Sigmoid colon (tissue), 7 donors: ENCODE data around the gene RTL10. TPM values are rescaled to one million over a fixed set of nuclear protein-coding genes. Genes with fewer than 3 reads are reported as not detected.

Source experiments
- DNase-seq: peaks from one replicate; pipeline ENCODE4 v3.0.0-alpha.2; 2019
- H3K27ac ChIP-seq, 4 donors: fragments of 200-600 bp; sonication (generic); one replicate each; pipeline ENCODE4 v1.5.1; 2016 to 2019; ENCODE audit warnings: mild to moderate bottlenecking in 1 of 4
- H3K27me3 ChIP-seq, 3 donors: fragments of 200-600 bp; sonication (generic); one replicate each; pipeline ENCODE4 v1.5.1; 2019; ENCODE audit warnings: mild to moderate bottlenecking in 1 of 3
- H3K36me3 ChIP-seq, 4 donors: fragments of 200-600 bp; sonication (generic); one replicate each; pipeline ENCODE4 v1.5.1; 2016 to 2019
- H3K4me1 ChIP-seq, 4 donors: fragments of 200-600 bp; sonication (generic); one replicate each; pipeline ENCODE4 v1.5.1; 2017 to 2019
- H3K4me3 ChIP-seq, 4 donors: fragments of 200-600 bp; sonication (generic); one replicate each; pipeline ENCODE4 v1.5.1; 2017 to 2019; ENCODE audit warnings: mild to moderate bottlenecking in 2 of 4, moderate library complexity in 1 of 4
- H3K9me3 ChIP-seq, 4 donors: fragments of 200-600 bp in 3 of 4; sonication (generic) in 3 of 4; one replicate each; pipeline versions ENCODE4 v1.5.1 to v1.6.1; 2013 to 2019
- CTCF ChIP-seq, 4 experiments: fragments of 450-650 bp in 3 of 4; fragments of 200-600 bp in 1 of 4; IDR thresholded peaks; one replicate each; pipeline ENCODE4 v1.5.1; 2016 to 2019; ENCODE audit warnings: antibody characterized with exemption in 4 of 4, mild to moderate bottlenecking in 3 of 4, moderate library complexity in 2 of 4
- EP300 ChIP-seq, 4 donors: sonication (generic); formaldehyde crosslinking; IDR thresholded peaks; one replicate each; pipeline ENCODE4 v1.6.1; 2017; ENCODE audit warnings: antibody characterized with exemption in 4 of 4
- POLR2A ChIP-seq, 2 donors: fragments of 450-650 bp; IDR thresholded peaks; one replicate each; pipeline ENCODE4 v1.6.1; 2016; ENCODE audit warnings: antibody characterized with exemption in 2 of 2, mild to moderate bottlenecking in 2 of 2, moderate library complexity in 2 of 2
- POLR2AphosphoS5 ChIP-seq, 4 donors: sonication (generic); formaldehyde crosslinking; IDR thresholded peaks; one replicate each; pipeline ENCODE4 v1.6.1; 2017; ENCODE audit warnings: antibody characterized with exemption in 4 of 4
- WGBS, 2 donors: extraction: QIAGEN DNeasy Blood & Tissue Kit; methylation state at CpG; one replicate each; pipeline ENCODE4 v1.1.7; 2013; 5-methylcytosine and 5-hydroxymethylcytosine counted together
- intact Hi-C: fragments of 100-400 bp; cut with DNase I; formaldehyde crosslinking; loops from one replicate; pipeline ENCODE4 v1.15.1; 2023
- polyA plus RNA-seq, 3 donors: library from polyadenylated mRNA; stranded (reverse); fragments of 200-250 nt; gene quantifications; one replicate each; pipeline ENCODE4 v1.2.3, GENCODE V29; 2013
- total RNA-seq, 4 donors: library from RNA; depleted of rRNA; stranded (reverse); fragments of >200 nt; gene quantifications; one replicate each; pipeline ENCODE4 v1.1.0, GENCODE V29; 2016
- donor health status: healthy with polysubstance abuse.
- donor health status: Bipolar disorder and iron deficiency.
- donor health status: healthy.

RTL10 gene
- total and polyA plus RNA-seq, 7 donors, result 1.8 to 15.0 (median 7.8) TPM

- peak; percentile 54 for DNase-seq
- no peak overlapping the region for H3K27ac ChIP-seq
- intact Hi-C loops, result no loop called here
- no peaks in the 10 kb centered on the region for H3K4me1 ChIP-seq
- TF ChIP-seq POLR2A (IDR thresholded peaks at IDR 0.05) (no peak), POLR2AphosphoS5 (IDR thresholded peaks at IDR 0.05) (no peak), CTCF (IDR thresholded peaks at IDR 0.05) (no peak), EP300 (IDR thresholded peaks at IDR 0.05) (no peak)
- no peak overlapping the region for H3K4me3 ChIP-seq
- 94 to 95% methylated on average over 15 of the region's 15 CpGs for WGBS, 2 donors
- H3K27me3 ChIP-seq, result no peaks in the 10 kb centered on the region
- peaks cover 0 to 16% (median 2%) of the 10 kb centered on the region in 4 donors for H3K36me3 ChIP-seq
- H3K9me3 ChIP-seq, result no peaks in the 10 kb centered on the region
Observed at GRCh38 chr22:19807161-19807913, 47.3 kb downstream of the RTL10 start.

GRCh38 chr22:19806213-19807160 is 48.2 kb downstream of the RTL10 start:
- peak; percentile 70 for DNase-seq
- intact Hi-C loops, result no loop called here
- 28 to 72% methylated on average over 38 of the region's 38 CpGs for WGBS, 2 donors
- H3K27me3 ChIP-seq, result no peaks in the 10 kb centered on the region
- H3K9me3 ChIP-seq, result no peaks in the 10 kb centered on the region
- no peak overlapping the region for H3K27ac ChIP-seq
- no peaks in the 10 kb centered on the region for H3K4me1 ChIP-seq
- no peak overlapping the region for H3K4me3 ChIP-seq
- TF ChIP-seq POLR2A (IDR thresholded peaks at IDR 0.05) (no peak), CTCF (IDR thresholded peaks at IDR 0.05) (no peak), EP300 (IDR thresholded peaks at IDR 0.05) (no peak), POLR2AphosphoS5 (IDR thresholded peaks at IDR 0.05) (no peak)
- H3K36me3 ChIP-seq, result peaks cover 0 to 16% (median 0%) of the 10 kb centered on the region in 4 donors

DNA sequence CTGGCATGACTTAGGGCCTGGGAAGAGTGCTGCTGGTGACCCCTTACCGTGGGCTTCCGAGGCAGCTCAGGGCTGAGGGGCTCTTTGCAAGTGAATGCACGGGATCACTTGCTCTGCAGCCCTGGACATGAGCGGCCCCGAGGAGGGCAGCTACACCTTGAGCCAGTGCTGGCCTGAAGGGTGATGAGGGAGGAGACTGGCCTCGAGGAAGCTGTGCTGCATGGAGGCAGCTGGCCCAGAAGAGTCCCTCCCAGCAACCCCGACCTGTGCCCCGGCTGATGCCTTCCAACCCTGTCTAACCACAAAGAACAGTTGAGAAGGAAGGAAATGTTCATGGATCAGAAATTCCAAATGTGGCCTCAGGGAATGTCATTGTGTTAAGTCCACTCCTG is 48.9 kb downstream of the RTL10 start:
- 69 to 87% methylated on average over 8 of the region's 8 CpGs for WGBS, 2 donors
- Histone ChIP-seq H3K36me3 (peaks cover 0 to 16% (median 0%) of the 10 kb centered on the region in 4 donors), H3K4me1 (no peaks in the 10 kb centered on the region), H3K9me3 (no peaks in the 10 kb centered on the region), H3K27me3 (no peaks in the 10 kb centered on the region), H3K4me3 (no peak overlapping the region), H3K27ac (no peak overlapping the region)
- DNase-seq, result no peak
- intact Hi-C loops, result no loop called here
- TF ChIP-seq POLR2A (IDR thresholded peaks at IDR 0.05) (no peak), CTCF (IDR thresholded peaks at IDR 0.05) (no peak), EP300 (IDR thresholded peaks at IDR 0.05) (no peak), POLR2AphosphoS5 (IDR thresholded peaks at IDR 0.05) (no peak)

Other genes with a start within 250 kb of the RTL10 start
- gene SEPTIN5, start 140.4 kb downstream of the RTL10 start, total RNA-seq, result 10 to 100 TPM in 3 of 4 donors, 1 to 10 TPM in 1; 5.7 to 26.0 (median 12.8) TPM
- 1 to 10 TPM; 1.2 to 6.2 (median 3.0) TPM for gene SEPTIN5, start 140.4 kb downstream of the RTL10 start, polyA plus RNA-seq
- 1 to 10 TPM; 1.6 to 2.9 (median 2.4) TPM for gene GP1BB, start 131.3 kb downstream of the RTL10 start, total RNA-seq
- gene GP1BB, start 131.3 kb downstream of the RTL10 start, polyA plus RNA-seq, result 1 to 10 TPM in 1 of 3 donors, not detected in 2; 1.1 TPM
- 1 to 10 TPM; 1.7 to 4.3 (median 3.3) TPM for gene TBX1, start 94.1 kb downstream of the RTL10 start, total RNA-seq
- gene TBX1, start 94.1 kb downstream of the RTL10 start, polyA plus RNA-seq, result 1 to 10 TPM in 2 of 3 donors, not detected in 1; 1.8 to 2.4 TPM
- gene GNB1L, start within 50 bp of the RTL10 start, total RNA-seq, result 10 to 100 TPM in 1 of 4 donors, 1 to 10 TPM in 3; 3.6 to 15.0 (median 5.3) TPM
- gene GNB1L, start within 50 bp of the RTL10 start, polyA plus RNA-seq, result 1 to 10 TPM; 2.5 to 7.0 (median 3.0) TPM
- 100 to 1,000 TPM; 106 to 162 (median 112) TPM for gene COMT, start 86.9 kb upstream of the RTL10 start, total RNA-seq
- 10 to 100 TPM; 62.5 to 97.6 (median 68.4) TPM for gene COMT, start 86.9 kb upstream of the RTL10 start, polyA plus RNA-seq
- gene TXNRD2, start 86.9 kb upstream of the RTL10 start, total RNA-seq, result 10 to 100 TPM; 16.3 to 29.6 (median 21.1) TPM
- 10 to 100 TPM; 13.2 to 18.3 (median 16.6) TPM for gene TXNRD2, start 86.9 kb upstream of the RTL10 start, polyA plus RNA-seq
- 10 to 100 TPM; 14.6 to 33.8 (median 24.5) TPM for gene ARVCF, start 161.9 kb upstream of the RTL10 start, total RNA-seq
- 10 to 100 TPM in 1 of 3 donors, 1 to 10 TPM in 2; 3.9 to 13.3 (median 6.0) TPM for gene ARVCF, start 161.9 kb upstream of the RTL10 start, polyA plus RNA-seq
- 10 to 100 TPM; 24.2 to 36.6 (median 31.9) TPM for gene TANGO2, start 166.2 kb upstream of the RTL10 start, total RNA-seq
- 10 to 100 TPM; 27.0 to 46.2 (median 27.8) TPM for gene TANGO2, start 166.2 kb upstream of the RTL10 start, polyA plus RNA-seq
- gene DGCR8, start 225.4 kb upstream of the RTL10 start, total RNA-seq, result 10 to 100 TPM; 15.0 to 32.7 (median 22.2) TPM
- 10 to 100 TPM in 1 of 3 donors, 1 to 10 TPM in 2; 6.7 to 24.1 (median 8.4) TPM for gene DGCR8, start 225.4 kb upstream of the RTL10 start, polyA plus RNA-seq